ENCODE data around the gene TEX13B.

TEX13B gene

DNA sequence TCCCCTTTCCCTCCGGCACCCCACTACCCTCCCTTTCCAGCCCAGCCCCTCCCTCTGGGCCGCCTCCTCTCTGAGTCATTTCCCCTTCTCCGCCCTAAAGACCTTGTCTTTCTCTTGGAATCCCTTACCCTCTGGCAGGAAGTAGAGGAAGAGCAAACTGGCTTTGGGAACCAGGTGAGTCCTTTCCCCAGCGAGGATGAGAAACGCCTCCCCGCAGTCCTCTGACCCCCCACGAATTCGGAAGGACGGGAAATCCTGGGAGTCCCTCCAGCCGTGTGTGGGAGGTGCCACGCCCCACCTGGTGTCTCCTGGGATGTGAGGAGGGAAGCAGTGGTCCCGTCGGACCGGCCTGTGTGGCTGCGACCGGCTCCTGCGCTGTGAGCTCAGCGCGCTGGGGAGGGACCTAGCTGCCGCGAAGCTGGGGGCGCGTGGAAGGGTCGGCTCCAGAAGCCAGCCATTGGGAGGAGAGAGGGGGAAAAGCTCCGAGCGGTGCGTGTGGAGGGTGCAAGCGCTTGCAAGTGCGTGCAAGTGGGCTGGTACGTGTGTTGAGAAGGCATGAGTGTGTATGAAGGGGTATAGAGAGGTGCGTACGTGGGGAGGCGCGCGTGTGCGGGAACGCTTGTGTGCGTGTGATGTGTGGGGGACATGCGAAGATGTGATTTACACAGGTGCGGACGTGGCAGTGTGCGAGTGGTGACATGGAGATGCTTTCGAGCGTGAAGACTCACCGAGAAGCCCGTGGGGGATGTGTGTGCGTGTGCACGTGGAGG lies 46.3 kb downstream of the TEX13B start:
- no peak for DNase-seq

DNA sequence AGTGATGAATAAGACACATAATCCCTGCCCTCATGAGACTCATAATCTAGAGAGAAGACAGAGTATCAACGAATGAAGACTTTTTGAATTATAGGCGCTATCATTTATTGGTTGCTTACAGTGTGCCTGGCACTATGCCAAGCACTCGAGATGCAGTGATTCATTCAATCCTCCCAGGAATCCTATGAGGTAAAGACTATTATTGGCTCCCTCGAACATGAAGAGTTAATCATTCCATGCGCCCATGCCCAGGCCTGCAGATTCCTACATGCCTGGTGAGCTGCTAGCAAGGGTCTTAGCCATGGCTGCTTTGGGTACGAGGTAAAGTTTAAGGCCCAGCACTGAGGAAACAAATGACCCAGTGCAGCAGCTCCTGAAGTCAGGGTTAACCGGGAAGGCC lies 47.0 kb downstream of the TEX13B start:
- DNase-seq: no peak

DNA sequence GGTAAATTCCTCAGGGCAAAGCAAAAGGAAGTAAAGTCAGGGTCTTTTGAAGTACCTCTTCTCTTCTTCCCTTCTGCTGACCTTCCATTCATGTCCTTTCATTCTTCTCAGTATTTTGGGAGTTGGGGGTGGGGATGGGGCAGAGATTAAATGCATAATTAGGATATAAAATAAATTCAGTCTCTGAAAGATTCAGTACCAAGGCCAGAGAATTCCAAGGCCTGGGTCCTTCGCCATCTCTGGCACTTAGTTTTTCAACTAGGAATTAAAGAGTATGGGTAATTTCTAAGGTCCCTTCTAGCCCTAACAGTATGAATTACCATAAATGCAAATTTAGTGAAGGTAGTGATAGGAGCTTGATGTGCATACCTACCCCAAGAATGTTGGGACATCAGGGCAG lies 47.9 kb downstream of the TEX13B start:
- no peak for DNase-seq

Measured in right hindlimb (tissue), 1 donor.